HEK293T (cell line): ENCODE results near the gene MRPL52.

ENCODE experiments used
- CTCF ChIA-PET: fragments of 350-600 bp; formaldehyde crosslinking; extraction: SDS; loops from one replicate; lab custom pipeline; 2021; ENCODE audit warnings: antibody characterized with exemption, inconsistent platforms; lab: Yijun Ruan, JAX
- POLR2A ChIA-PET: fragments of 350-600 bp; formaldehyde crosslinking; extraction: SDS; loops from one replicate; lab custom pipeline; 2020; ENCODE audit warnings: antibody characterized with exemption, inconsistent platforms; lab: Yijun Ruan, JAX
- DNase-seq: peaks from one replicate; pipeline ENCODE4 v3.0.0; 2012; ENCODE audit warnings: mixed read lengths; ENCODE audit errors: extremely low spot score
- ARNT ChIP-seq: fragments of 450-650 bp; IDR thresholded peaks from 2 replicates; pipeline ENCODE4 v1.6.1; 2017; ENCODE audit warnings: mild to moderate bottlenecking
- BHLHE40 ChIP-seq: fragments of 450-650 bp; IDR thresholded peaks from 2 replicates; pipeline ENCODE4 v1.6.1; 2016; ENCODE audit warnings: mild to moderate bottlenecking, moderate library complexity, borderline replicate concordance
- CTBP1 ChIP-seq: fragments of 450-650 bp; IDR thresholded peaks from 2 replicates; pipeline ENCODE4 v1.6.1; 2016; ENCODE audit warnings: borderline replicate concordance
- ELF4 ChIP-seq: fragments of 450-650 bp; IDR thresholded peaks from 2 replicates; pipeline ENCODE4 v1.6.1; 2017; ENCODE audit warnings: antibody characterized with exemption
- FOXA1 ChIP-seq: fragments of 450-650 bp; IDR thresholded peaks from 2 replicates; pipeline ENCODE4 v1.6.1; 2016; ENCODE audit warnings: mild to moderate bottlenecking
- FOXK2 ChIP-seq: fragments of 450-650 bp; IDR thresholded peaks from 2 replicates; pipeline ENCODE4 v1.6.1; 2016; ENCODE audit warnings: mild to moderate bottlenecking
- FOXM1 ChIP-seq: fragments of 450-650 bp; IDR thresholded peaks from 2 replicates; pipeline ENCODE4 v1.6.1; 2017; ENCODE audit warnings: mild to moderate bottlenecking, borderline replicate concordance
- HDGF ChIP-seq: fragments of 450-650 bp; IDR thresholded peaks from 2 replicates; pipeline ENCODE4 v1.6.1; 2017; ENCODE audit warnings: antibody characterized with exemption, borderline replicate concordance
- L3MBTL2 ChIP-seq: fragments of 450-650 bp; conservative IDR thresholded peaks from 2 replicates; pipeline ENCODE4 v1.6.1; 2016; ENCODE audit warnings: mild to moderate bottlenecking
- LEF1 ChIP-seq: fragments of 450-650 bp; IDR thresholded peaks from 2 replicates; pipeline ENCODE4 v1.6.1; 2017; ENCODE audit warnings: mild to moderate bottlenecking, borderline replicate concordance
- NFRKB ChIP-seq: fragments of 450-650 bp; IDR thresholded peaks from 2 replicates; pipeline ENCODE4 v1.6.1; 2016; ENCODE audit warnings: mild to moderate bottlenecking, moderate library complexity
- PKNOX1 ChIP-seq: fragments of 450-650 bp; IDR thresholded peaks from 2 replicates; pipeline ENCODE4 v1.6.1; 2016
- SP1 ChIP-seq: fragments of 450-650 bp; IDR thresholded peaks from 2 replicates; pipeline ENCODE4 v1.6.1; 2017
- SUZ12 ChIP-seq: fragments of 450-650 bp; IDR thresholded peaks from 2 replicates; pipeline ENCODE4 v1.6.1; 2016; ENCODE audit warnings: mild to moderate bottlenecking
- TARDBP ChIP-seq: fragments of 450-650 bp; IDR thresholded peaks from 2 replicates; pipeline ENCODE4 v1.6.1; 2016
- ZNF384 ChIP-seq: fragments of 450-650 bp; IDR thresholded peaks from 2 replicates; pipeline ENCODE4 v1.6.1; 2016

Gene MRPL52

GRCh38 chr14:22865424-22866405 is 36.0 kb downstream of the MRPL52 start:
- DNase-seq = peak; percentile 39
- TF ChIP-seq ARNT (no peak), PKNOX1 (no peak), NFRKB (no peak), ZNF384 (no peak), FOXM1 (no peak), FOXK2 (no peak), ELF4 (no peak), SUZ12 (no peak), BHLHE40 (no peak), TARDBP (no peak), FOXA1 (no peak), HDGF (no peak), LEF1 (no peak), L3MBTL2 (no peak), CTBP1 (no peak), SP1 (no peak)
- POLR2A ChIA-PET = interaction anchor here (1.0 to 1.5 kb wide), 2 partner anchors 30 to 53 kb away, joined by 3 to 5 read pairs; partner anchors contain the start of gene RBM23
- CTCF ChIA-PET = interaction anchor here (1.6 kb wide), 1 partner anchor 11 kb away, joined by 6 read pairs; no protein-coding TSS in a partner anchor

GRCh38 chr14:22866874-22867273 is 37.2 kb downstream of the MRPL52 start:
- ChIA-PET POLR2A (interaction anchor here (1.0 kb wide), 1 partner anchor 29 kb away, joined by 3 read pairs; no protein-coding TSS in a partner anchor), CTCF (interaction anchor here (0.9 kb wide), 1 partner anchor 12 kb away, joined by 3 read pairs; no protein-coding TSS in a partner anchor)
- no peak for DNase-seq
- TF ChIP-seq SP1 (no peak), FOXM1 (no peak), NFRKB (no peak), CTBP1 (no peak), SUZ12 (no peak), TARDBP (no peak), FOXK2 (no peak), HDGF (no peak)

- POLR2A ChIA-PET = interaction anchor here (0.6 to 4.3 kb wide), 11 partner anchors 11 to 188 kb away, joined by 3 to 37 read pairs (median 4); partner anchors contain the start of gene HAUS4
- CTCF ChIA-PET = interaction anchor here (1.2 to 3.6 kb wide), 6 partner anchors 9 to 59 kb away, joined by 3 to 30 read pairs (median 8); partner anchors contain the start of gene REM2
- no peak for DNase-seq
- no peak for TF ChIP-seq TARDBP
- no peak for TF ChIP-seq BHLHE40
- no peak for TF ChIP-seq ARNT
- no peak for TF ChIP-seq ELF4
- TF ChIP-seq SUZ12 = no peak
- TF ChIP-seq FOXK2 = no peak
- TF ChIP-seq PKNOX1 = no peak
- TF ChIP-seq CTBP1 = no peak
- TF ChIP-seq FOXM1 = no peak
- TF ChIP-seq LEF1 = no peak
- no peak for TF ChIP-seq SP1
- TF ChIP-seq NFRKB = no peak
- no peak for TF ChIP-seq L3MBTL2
- no peak for TF ChIP-seq FOXA1
- TF ChIP-seq HDGF = no peak
- no peak for TF ChIP-seq ZNF384
Measured at GRCh38 chr14:22870811-22871223, 41.1 kb downstream of the MRPL52 start.

GRCh38 chr14:22871224-22872032 is 41.7 kb downstream of the MRPL52 start, which contains the start of gene LRP10:
Gene LRP10 (plus strand): TSS chr14:22871740. CDS start chr14:22872304, 564 bp downstream.
- POLR2A ChIA-PET = interaction anchor here (0.6 to 4.3 kb wide), 13 partner anchors 10 to 188 kb away, joined by 3 to 37 read pairs (median 4); partner anchors contain the start of genes HAUS4 and OXA1L
- TF ChIP-seq L3MBTL2 (no peak), PKNOX1 (peak; percentile 98), BHLHE40 (no peak), SP1 (0 out of 2 replicates have a peak, but pooled peaks have one; percentile 22), LEF1 (no peak)

More at GRCh38 chr14:22871224-22872032, 41.7 kb downstream of the MRPL52 start, which contains the start of gene LRP10:
- CTCF ChIA-PET = interaction anchor here (0.6 to 3.6 kb wide), 8 partner anchors 10 to 77 kb away, joined by 3 to 30 read pairs (median 8); partner anchors contain the start of gene REM2
- peak; percentile 84 for DNase-seq
